Adrenal gland (tissue), 12 donors: ENCODE results near the gene RPAP2. TPM values are rescaled to one million over a fixed set of nuclear protein-coding genes. Genes with fewer than 3 reads are reported as not detected.

Source experiments
- DNase-seq, 7 donors: peaks; one replicate each; pipeline ENCODE4 v3.0.0-alpha.2; 2019 to 2020
- H3K27ac ChIP-seq, 5 donors: fragments of 200-600 bp; sonication (generic) in 4 of 5; 1 replicate in 3 of 5; 2 replicates in 2 of 5; pipeline versions ENCODE4 v1.5.1 to v1.8.0; 2016 to 2020; ENCODE audit warnings: mild to moderate bottlenecking in 1 of 5
- H3K27me3 ChIP-seq: fragments of 200-600 bp; 2 replicates; pipeline ENCODE4 v1.8.0; 2021
- H3K36me3 ChIP-seq, 2 donors: fragments of 200-600 bp; replicated peaks in 1 of 2; 1 replicate in 1 of 2; 2 replicates in 1 of 2; pipeline versions ENCODE4 v1.5.1 to v1.8.0; 2018 to 2022
- H3K4me1 ChIP-seq, 2 donors: fragments of 200-600 bp; replicated peaks in 1 of 2; 1 replicate in 1 of 2; 2 replicates in 1 of 2; pipeline versions ENCODE4 v1.5.1 to v1.8.0; 2018 to 2021
- H3K4me3 ChIP-seq, 4 donors: fragments of 200-600 bp; sonication (generic) in 3 of 4; one replicate each; pipeline ENCODE4 v1.5.1; 2016 to 2018
- H3K9me3 ChIP-seq, 3 donors: fragments of 200-600 bp; sonication (generic) in 1 of 3; replicated peaks in 1 of 3; 1 replicate in 2 of 3; 2 replicates in 1 of 3; pipeline versions ENCODE4 v1.5.1 to v1.8.0; 2016 to 2021
- POLR2A ChIP-seq, 2 donors: fragments of 450-650 bp; IDR thresholded peaks; one replicate each; pipeline ENCODE4 v1.6.1; 2017; ENCODE audit warnings: antibody characterized with exemption in 2 of 2, mild to moderate bottlenecking in 2 of 2, moderate library complexity in 1 of 2
- WGBS, 4 donors: extraction: QIAGEN DNeasy Blood & Tissue Kit in 2 of 4; methylation state at CpG; one replicate each; pipeline versions ENCODE4 v1.1.5 to v1.1.7; 2013 to 2017; 5-methylcytosine and 5-hydroxymethylcytosine counted together
- intact Hi-C, 2 donors: fragments of 100-400 bp; cut with DNase I; formaldehyde crosslinking; loops; one replicate each; pipeline versions ENCODE4 v1.14.1 to v1.15.0; 2022 to 2023
- polyA plus RNA-seq, 3 donors: library from polyadenylated mRNA; stranded (reverse); fragments of 200-250 nt in 2 of 3; fragments of 350-450 nt in 1 of 3; fragmentation: Illumina TruSeq in 1 of 3; extraction: RNeasy Lipid Tissue Mini Kit (QIAGEN cat#74804) in 1 of 3; gene quantifications; one replicate each; pipeline ENCODE4 v1.2.3, GENCODE V29; 2013 to 2014
- total RNA-seq, 9 donors: library from RNA; depleted of rRNA in 4 of 9; stranded (reverse); fragments of >200 nt in 4 of 9; fragments of 120-200 nt in 1 of 9; fragmentation: NEBNext Ultra II Directional in 1 of 9; extraction: Animal tissue kit (Norgen Biotek cat#: 25700) in 1 of 9; gene quantifications; one replicate each; pipeline versions ENCODE4 v1.1.0 to v1.2.4, GENCODE V29; 2013 to 2023
- TF ChIP-seq, protein P1 (sequence below), 6 experiments: fragments of 450-650 bp in 4 of 6; fragments of 200-600 bp in 2 of 6; sonication (generic) in 1 of 6; IDR thresholded peaks; 1 replicate in 5 of 6; 2 replicates in 1 of 6; pipeline versions ENCODE4 v1.5.1 to v1.8.0; 2016 to 2021; ENCODE audit warnings: antibody characterized with exemption in 6 of 6, mild to moderate bottlenecking in 2 of 6, moderate library complexity in 1 of 6
- donor health status: healthy with polysubstance abuse.
- donor health status: Bipolar disorder and iron deficiency.
- donor health status: DM: yes; HTN: yes; CAD: no.
- donor health status: DM: no; HTN: no; CAD: no.
- donor health status: DM: no; HTN: no; CAD: no.
- donor health status: DM: yes; HTN: yes; CAD: no.

RPAP2 gene
- total and polyA plus RNA-seq, 12 donors = 2.3 to 29.0 (median 16.3) TPM

GRCh38 chr1:92333668-92334067 is 34.8 kb downstream of the RPAP2 start:
- no peaks in the 10 kb centered on the region for H3K4me1 ChIP-seq
- DNase-seq = no peak
- 71 to 75% (median 72%) methylated on average over 3 of the region's 3 CpGs for WGBS, 4 donors
- H3K9me3 ChIP-seq = no peaks in the 10 kb centered on the region
- no peak overlapping the region for H3K4me3 ChIP-seq
- no peak for TF ChIP-seq POLR2A (IDR thresholded peaks at IDR 0.05)
- TF ChIP-seq, protein P1, sequence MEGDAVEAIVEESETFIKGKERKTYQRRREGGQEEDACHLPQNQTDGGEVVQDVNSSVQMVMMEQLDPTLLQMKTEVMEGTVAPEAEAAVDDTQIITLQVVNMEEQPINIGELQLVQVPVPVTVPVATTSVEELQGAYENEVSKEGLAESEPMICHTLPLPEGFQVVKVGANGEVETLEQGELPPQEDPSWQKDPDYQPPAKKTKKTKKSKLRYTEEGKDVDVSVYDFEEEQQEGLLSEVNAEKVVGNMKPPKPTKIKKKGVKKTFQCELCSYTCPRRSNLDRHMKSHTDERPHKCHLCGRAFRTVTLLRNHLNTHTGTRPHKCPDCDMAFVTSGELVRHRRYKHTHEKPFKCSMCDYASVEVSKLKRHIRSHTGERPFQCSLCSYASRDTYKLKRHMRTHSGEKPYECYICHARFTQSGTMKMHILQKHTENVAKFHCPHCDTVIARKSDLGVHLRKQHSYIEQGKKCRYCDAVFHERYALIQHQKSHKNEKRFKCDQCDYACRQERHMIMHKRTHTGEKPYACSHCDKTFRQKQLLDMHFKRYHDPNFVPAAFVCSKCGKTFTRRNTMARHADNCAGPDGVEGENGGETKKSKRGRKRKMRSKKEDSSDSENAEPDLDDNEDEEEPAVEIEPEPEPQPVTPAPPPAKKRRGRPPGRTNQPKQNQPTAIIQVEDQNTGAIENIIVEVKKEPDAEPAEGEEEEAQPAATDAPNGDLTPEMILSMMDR (IDR thresholded peaks at IDR 0.05) = no peak
- no peak overlapping the region for H3K27ac ChIP-seq
- no peaks in the 10 kb centered on the region for H3K36me3 ChIP-seq
- intact Hi-C loops = no loop called here
- H3K27me3 ChIP-seq = no peaks in the 10 kb centered on the region

- DNase-seq = no peak
- Histone ChIP-seq H3K9me3 (no peaks in the 10 kb centered on the region), H3K4me3 (peak overlapping the region in 1 of 4 donors; percentile 14), H3K27me3 (no peaks in the 10 kb centered on the region), H3K36me3 (no peaks in the 10 kb centered on the region), H3K4me1 (no peaks in the 10 kb centered on the region), H3K27ac (no peak overlapping the region)
- 17 to 60% (median 38%) methylated on average over 1 of the region's 1 CpG for WGBS, 4 donors
- intact Hi-C loops = no loop called here
- TF ChIP-seq, protein P1 (IDR thresholded peaks at IDR 0.05) = no peak
- no peak for TF ChIP-seq POLR2A (IDR thresholded peaks at IDR 0.05)
These were observed 41.3 kb downstream of the RPAP2 start for GRCh38 chr1:92340154-92340553.

DNA sequence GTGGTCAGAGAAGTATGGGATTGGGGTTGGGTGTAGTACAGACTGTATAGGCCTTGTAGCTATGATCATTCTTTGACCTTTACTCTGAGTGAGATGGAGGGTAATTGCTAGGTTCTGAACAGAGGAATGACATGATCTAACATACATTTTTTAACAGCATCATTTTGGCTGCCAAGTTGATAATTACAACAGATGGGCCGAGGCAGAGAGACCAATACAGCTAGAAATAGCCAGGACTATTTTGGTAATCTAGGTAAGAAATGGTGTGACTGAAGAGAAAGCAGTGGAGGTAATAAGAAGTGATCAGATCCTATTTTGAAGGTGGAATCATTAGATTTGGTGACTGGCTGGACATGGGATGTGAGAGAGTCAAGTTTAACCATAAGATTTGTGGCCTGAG is 43.5 kb downstream of the RPAP2 start:
- H3K27me3 ChIP-seq = no peaks in the 10 kb centered on the region
- no peaks in the 10 kb centered on the region for H3K4me1 ChIP-seq
- DNase-seq = no peak
- intact Hi-C loops = no loop called here
- H3K36me3 ChIP-seq = peaks cover 0 to 6% of the 10 kb centered on the region in 2 donors
- H3K27ac ChIP-seq = no peak overlapping the region
- H3K9me3 ChIP-seq = no peaks in the 10 kb centered on the region
- WGBS, 4 donors = 90 to 100% (median 99%) methylated on average over 1 of the region's 1 CpG
- no peak for TF ChIP-seq POLR2A (IDR thresholded peaks at IDR 0.05)
- TF ChIP-seq, protein P1 (IDR thresholded peaks at IDR 0.05) = no peak
- H3K4me3 ChIP-seq = no peak overlapping the region

GRCh38 chr1:92343061-92343460 is 44.2 kb downstream of the RPAP2 start:
- 87 to 95% (median 91%) methylated on average over 3 of the region's 3 CpGs for WGBS, 4 donors
- H3K36me3 ChIP-seq = peaks cover 0 to 6% of the 10 kb centered on the region in 2 donors

More at GRCh38 chr1:92343061-92343460, 44.2 kb downstream of the RPAP2 start:
- DNase-seq = no peak
- intact Hi-C loops = no loop called here
- H3K27ac ChIP-seq = no peak overlapping the region
- no peak overlapping the region for H3K4me3 ChIP-seq
- TF ChIP-seq, protein P1 (IDR thresholded peaks at IDR 0.05) = no peak
- no peak for TF ChIP-seq POLR2A (IDR thresholded peaks at IDR 0.05)
- H3K9me3 ChIP-seq = no peaks in the 10 kb centered on the region
- H3K4me1 ChIP-seq = no peaks in the 10 kb centered on the region
- no peaks in the 10 kb centered on the region for H3K27me3 ChIP-seq
